ENCODE measurements around the gene SIRT2.

- TF ChIP-seq CTCF (IDR thresholded peaks at IDR 0.05; ENCODE audit: insufficient read depth, low read length, poor library complexity, severe bottlenecking) = no peak
- no peak for TF ChIP-seq EZH2phosphoT487 (conservative IDR thresholded peaks at IDR 0.05; ENCODE audit: low read length)
Observed at GRCh38 chr19:38922482-38922881, 23.1 kb upstream of the SIRT2 start.
